Amniotic stem cell (primary cell): Measurements from ENCODE around the gene SPINK1.
"Not testable (repeated sequence)": the region's sequence is repeated elsewhere in the genome, so short reads cannot be mapped to it uniquely, and the experiment has no call there.

Experiments used
- DNase-seq: peaks from one replicate; lab custom pipeline; 2025; lab: John Stamatoyannopoulos, UW

Gene SPINK1, protein sequence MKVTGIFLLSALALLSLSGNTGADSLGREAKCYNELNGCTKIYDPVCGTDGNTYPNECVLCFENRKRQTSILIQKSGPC

DNA sequence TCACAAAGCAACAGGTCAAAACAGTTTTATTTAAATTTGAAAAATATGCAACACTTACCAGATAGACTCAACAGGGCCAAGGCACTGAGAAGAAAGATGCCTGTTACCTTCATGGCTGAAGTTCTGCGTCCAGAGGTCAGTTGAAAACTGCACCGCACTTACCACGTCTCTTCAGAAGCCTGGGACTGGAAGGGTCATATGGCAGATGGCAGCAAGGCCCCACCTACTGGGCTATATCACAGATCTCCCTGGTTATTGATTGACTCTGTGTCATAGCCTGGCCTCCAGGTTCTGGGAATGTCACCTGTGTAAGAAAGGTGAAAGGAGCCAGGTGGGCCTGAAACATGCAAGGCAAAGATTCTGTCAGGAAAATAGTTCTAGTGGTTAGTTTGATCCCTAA, at the start of gene SPINK1:
Gene SPINK1 (minus strand): TSS at position 207 of the 400 bp plus-strand sequence. CDS start 94 bp downstream, at position 113.
- no peak for DNase-seq

DNA sequence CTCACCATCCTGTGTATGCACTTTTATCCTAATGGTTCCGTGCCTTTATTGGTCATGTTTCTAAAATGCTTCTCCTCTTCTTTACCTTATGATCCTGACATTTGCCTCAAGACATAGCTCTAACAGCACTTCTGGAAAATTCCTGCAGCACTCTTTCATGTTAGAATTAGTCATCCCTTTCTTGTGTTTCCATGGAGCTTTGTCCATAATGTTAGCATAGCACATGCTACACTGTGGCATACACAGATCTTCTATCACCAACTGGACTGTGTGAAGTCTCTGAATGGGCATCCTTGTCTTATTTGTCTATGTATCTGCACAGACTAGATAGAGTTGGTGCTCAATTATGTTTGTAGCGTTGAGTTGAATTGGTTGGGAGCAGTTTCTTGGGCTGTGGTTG, 49.0 kb upstream of the SPINK1 start:
- no peak for DNase-seq

DNA sequence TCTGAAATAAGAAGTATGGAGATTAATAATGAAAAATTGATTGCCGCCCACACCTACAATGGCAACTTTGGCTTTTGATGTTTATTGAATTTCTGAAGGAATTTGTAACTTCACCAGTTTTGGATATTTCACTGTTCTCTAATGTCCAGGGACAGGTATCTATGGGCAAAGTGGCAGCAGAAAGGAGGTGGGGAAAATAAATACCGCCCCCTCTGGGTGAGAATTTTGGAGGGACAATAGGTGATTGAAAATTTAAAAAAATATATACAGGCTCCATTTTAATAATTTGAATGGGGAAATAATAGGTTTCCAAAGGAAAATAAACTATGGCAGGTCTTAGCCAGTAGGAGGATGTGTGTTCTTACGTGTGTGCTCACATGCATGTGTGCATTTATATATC, 48.3 kb upstream of the SPINK1 start:
- no peak for DNase-seq

DNA sequence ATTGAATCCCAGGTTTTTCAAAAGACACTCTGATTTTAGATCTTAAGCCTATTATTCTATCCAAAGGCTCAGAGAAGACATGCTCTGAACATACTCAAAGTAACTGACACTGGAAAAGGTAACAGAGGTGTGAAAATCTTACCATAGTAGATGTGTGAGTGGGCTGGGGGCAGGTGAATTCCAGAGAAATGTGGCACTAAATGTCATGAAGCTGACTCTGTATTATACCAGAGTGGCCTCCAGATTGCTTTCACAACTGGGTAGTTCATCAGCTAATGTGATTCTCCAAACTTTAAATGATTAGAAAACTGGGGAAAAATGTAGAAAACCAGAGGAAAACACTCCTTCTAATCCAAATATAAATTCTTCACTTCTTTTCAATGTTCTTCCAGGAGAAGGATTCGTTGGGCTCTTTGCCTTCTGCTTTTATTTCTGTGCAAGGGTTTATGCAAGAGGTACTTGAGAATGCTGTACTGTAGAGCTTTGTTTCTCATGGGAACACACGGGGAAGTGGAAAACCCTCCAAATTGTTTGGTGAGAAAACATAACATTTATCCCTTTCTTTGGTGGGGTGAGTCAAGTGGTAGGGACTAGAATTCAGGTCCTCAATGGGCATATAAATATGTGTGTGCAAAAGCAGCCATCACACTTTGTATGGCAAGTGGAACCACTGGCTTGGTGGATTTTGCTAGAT, 46.7 kb upstream of the SPINK1 start, which contains the start of gene SCGB3A2:
Gene SCGB3A2 (plus strand): TSS at position 646 of the 694 bp plus-strand sequence. CDS start 93 bp downstream, outside the sequence.
- DNase-seq = no peak

DNA sequence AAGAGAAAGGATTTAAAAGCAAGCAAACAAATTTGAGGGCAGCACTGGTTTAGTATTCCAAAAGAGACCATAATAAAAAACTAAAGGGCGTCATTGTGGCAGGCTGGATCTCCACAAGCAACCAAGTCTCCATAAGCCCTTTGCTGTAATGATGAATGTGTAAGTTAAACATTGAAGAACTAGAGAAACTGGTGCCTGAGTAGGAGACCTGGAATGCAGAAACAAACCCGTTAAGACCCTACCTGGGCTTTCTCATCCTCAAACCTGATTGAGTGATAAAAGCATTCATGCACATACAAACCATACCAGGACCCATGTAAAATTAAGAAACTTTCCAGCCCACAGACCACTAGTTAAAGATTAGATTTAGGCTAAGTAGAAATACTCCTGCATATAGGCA, 45.2 kb upstream of the SPINK1 start:
- no peak for DNase-seq

DNA sequence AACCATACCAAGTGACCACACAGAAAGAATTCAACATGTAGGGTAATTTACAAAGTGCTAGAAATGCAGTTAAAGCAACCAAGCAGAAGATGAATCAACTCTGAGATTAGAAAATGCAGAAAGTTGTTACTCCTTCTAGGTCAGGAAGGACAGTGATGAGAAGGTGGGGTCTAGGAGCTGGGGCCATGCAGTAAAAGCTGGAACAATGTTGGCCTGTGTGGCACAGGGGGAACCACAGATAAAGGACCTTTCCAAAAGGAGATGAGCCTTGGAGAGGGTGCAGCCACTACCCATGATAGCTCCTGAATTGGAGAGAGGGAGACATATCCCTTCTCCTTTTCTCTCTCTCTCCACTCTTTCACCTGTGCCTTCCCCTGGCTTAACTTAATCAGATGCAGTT, 44.7 kb upstream of the SPINK1 start:
- no peak for DNase-seq

DNA sequence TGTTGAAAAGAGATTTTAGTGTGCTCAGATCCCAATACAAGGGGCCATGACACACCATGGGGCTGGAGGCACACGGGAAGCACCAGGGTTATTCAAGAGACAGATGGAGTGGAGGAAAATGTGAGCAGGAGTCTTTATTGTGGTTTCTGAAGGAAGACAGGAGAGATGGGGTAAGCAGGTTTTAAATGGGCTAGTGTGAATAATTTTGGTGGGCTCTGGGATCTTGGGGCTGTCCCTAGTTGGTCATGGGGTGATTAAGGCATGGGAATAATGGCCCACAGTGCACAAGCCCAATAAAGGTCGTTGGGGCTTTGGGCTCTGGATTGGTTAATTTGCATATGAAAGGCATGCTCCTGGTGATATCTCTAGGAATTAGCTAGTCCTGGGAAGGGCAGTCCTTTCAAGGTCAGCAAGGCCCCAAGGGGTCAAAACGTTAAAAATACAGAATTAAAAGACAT, 43.5 kb upstream of the SPINK1 start:
- no peak for DNase-seq

DNA sequence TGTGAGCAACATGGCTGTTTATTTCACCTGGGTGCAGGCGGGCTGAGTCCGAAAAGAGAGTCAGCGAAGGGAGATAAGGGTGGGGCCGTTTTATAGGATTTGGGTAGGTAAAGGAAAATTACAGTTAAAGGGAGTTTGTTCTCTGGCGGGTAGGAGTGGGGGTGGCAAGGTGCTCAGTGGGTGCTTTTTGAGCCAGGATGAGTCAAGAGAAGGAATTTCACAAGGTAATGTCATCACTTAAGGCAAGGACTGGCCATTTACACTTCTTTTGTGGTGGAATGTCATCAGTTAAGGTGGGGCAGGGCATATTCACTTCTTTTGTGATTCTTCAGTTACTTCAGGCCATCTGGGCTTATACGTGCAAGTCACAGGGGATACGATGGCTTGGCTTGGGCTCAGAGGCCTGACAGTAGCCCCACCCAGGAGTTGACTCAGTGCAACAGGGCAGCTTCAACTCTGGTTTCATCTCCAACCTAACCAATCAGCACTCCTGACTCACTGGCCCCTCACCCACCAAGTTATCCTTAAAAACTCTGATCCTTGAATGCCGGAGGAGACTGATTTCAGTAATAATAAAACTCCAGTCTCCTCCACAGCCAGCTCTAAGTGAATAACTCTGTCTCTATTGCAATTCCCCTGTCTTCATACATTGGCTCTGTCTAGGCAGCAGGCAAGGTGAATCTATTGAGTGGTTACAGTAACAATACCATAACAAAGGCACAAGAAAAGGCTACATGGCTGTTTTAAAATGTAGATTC, 42.8 kb upstream of the SPINK1 start:
- DNase-seq = not testable (repeated sequence)

DNA sequence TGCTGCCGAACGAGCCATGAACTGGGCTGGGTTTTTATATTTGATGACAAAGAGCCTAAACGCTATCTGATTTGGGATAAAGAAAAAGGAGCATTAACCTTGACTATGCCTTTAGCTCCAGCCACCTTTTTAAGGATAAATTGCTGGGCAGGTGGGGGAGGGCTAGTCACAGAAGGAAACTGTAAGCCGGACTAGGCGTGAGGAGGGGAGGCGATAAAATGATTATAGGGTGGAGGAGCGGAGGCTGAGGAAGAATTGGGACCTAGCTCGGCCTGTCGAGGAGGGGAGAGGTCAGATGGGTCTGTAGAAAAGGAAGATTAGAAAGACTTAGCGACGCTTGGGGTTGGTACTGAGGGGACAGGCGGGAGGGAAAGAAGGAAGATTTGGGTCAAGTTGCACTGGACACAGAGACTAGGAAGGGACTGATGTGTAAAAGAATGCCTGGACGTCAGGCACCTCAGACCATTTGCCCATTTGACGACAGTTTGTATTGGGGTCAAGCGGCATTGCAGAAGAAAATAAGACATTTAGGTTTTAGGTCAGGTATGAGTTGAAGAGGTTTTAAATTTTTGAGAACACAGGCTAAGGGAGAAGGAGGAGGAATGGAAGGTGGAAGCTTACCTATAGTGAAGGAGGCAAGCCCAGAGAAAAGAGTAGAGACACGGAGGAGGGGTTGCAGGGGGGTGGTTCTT, 41.4 kb upstream of the SPINK1 start:
- not testable (repeated sequence) for DNase-seq

DNA sequence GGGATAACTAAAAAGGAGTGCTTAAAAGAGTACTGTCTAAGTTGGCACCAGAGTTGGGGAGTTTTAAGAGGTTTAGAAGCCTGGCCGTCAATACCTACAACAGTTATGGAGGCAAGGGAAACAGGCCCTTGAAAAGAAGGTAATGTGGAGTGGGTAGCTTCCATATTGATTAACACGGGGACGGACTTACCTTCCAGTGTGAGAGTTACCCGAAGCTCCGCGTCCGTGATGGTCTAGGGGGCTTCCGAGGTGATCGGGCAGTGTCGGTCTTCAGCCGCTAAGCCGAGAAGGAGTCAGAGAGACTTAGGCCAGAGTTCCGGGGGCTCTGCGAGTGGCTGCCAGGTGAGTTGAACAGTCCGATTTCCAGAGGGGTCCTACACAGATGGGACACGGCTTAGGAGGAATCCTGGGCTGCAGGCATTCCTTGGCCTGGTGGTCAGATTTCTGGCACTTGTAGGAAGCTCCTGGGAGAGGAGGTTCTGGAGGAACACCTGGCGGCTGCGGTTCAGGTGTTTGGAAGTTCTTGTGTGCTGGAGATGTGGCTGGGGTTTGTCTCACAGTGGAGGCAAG, 40.6 kb upstream of the SPINK1 start:
- DNase-seq = not testable (repeated sequence)

DNA sequence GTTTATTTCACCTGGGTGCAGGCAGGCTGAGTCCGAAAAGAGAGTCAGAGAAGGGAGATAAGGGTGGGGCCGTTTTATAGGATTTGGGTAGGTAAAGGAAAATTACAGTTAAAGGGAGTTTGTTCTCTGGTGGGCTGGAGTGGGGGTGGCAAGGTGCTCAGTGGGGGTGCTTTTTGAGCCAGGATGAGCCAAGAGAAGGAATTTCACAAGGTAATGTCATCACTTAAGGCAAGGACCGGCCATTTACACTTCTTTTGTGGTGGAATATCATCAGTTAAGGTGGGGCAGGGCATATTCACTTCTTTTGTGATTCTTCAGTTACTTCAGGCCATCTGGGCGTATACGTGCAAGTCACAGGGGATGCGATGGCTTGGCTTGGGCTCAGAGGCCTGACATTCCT, 38.4 kb upstream of the SPINK1 start:
- DNase-seq = not testable (repeated sequence)

DNA sequence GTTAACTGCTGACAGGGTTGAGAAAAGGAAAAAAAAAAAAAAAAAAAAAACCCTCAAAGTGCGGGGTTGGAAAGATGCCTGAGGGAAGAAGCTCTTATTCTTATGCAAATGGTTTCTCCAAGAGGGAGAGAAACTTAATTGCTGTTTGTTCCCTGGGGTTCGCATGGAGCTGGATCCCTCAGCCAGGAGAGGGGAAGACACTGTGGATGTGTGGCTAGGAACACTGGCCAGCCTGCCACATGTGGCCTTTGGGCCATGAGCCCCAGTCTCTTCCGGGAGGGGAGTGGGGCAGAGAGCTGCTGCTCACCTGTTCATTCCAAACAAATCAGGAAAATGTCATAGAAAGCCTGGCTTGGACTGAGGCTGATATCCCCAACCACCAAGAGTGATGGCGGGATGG, 37.6 kb upstream of the SPINK1 start:
- DNase-seq = no peak

- DNase-seq = no peak
These were observed 32.1 kb upstream of the SPINK1 start for GRCh38 chr5:147863454-147864158.

DNA sequence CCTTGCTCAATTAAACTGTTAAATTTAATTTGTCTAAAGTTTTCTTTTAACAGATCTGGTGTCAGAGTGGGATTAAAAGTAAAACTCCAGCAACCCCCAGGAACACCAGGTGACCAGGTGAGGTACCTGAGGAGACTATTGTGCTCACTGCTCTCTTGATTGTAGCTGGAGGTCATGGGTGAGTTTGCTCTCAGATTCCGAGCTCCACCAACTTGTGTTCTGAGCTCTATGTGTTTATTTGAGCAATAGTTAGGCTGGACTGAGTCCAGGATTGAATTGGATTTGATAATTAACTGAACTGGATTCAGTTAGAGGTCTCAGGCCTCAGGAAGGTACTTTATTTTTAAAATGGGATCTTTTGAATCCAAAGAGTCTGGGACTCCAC, 29.2 kb upstream of the SPINK1 start:
- no peak for DNase-seq

- DNase-seq = no peak
These were observed 28.6 kb upstream of the SPINK1 start for GRCh38 chr5:147859962-147860640.

DNA sequence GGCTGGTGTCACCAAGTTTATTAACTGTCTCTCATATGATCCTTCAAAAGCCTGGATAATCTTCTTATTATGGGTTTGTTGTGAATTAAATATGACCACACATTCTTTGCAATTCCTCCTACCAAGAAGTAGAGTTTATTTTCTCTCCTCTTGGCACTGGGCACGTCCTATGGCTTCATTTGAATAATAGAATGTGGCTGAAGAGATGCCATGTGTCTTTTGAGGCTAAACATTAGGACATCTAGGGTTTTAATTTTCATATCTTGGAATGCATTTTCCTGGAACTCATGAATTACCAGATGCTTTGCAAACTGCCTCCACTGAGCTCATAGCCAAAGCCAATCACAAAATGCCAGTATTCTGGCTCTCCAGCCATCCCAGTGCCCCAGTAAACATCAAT, 27.1 kb upstream of the SPINK1 start:
- no peak for DNase-seq

- DNase-seq = peak; percentile 35
These were observed 26.0 kb upstream of the SPINK1 start for GRCh38 chr5:147857302-147858129.

DNA sequence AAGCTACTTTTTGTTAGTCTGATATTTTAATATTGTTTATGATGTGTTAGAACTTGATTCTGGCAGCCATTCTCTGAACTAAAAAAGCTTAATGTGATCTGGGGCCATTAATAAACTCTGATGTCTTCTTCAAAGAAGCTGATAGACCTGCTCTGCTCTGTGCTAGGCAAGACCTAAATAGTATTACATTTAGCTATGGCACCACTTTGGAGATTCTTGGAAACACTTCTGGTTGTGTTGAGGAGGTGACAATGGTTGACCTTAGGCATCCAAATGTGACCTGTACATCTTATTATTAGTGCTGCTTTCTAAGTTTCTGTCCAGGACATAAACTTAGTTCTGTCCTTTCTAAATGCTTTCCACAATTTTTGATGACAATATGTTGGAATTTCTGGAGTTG, 25.3 kb upstream of the SPINK1 start:
- no peak for DNase-seq

DNA sequence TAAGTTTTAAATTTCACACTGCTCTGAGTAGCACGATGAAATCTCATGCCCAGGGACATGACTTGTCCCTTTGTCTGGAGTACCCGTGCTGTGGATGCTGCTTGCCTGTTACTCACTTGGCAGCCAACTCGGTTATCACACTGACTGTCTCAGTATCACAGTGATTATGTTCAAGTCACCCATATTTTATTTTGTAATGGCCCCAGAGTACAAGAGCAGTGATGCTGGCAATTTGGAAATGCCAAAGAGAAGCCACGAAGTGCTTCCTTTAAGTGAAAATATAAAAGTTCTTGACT, 24.3 kb upstream of the SPINK1 start:
- no peak for DNase-seq
